Measurements from ENCODE around the gene PCDHGA1.

Gene PCDHGA1

DNA sequence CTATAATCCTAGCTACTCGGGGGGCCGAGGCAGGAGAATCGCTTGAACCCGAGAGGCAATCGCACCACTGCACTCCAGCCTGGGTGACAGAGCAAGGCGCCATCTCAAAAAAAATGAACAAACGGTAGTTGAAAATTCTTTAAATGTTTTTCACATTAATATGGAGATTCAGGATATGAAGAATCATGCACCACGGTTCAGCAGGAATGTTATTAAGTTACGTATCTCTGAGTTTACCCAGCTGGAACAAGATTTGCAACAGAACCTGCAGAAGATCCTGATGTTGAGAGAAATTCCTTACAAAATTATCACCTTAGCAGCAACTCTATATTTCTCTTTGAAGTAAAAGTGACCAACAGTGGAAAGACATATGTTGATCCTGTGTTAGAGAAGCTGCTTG is 110.0 kb downstream of the PCDHGA1 start:
- no peak for DNase-seq (ENCODE audit: extremely low read depth, low read depth)
- no peak overlapping the region for H3K4me3 ChIP-seq (replicated peaks; ENCODE audit: low read depth, low read length)
- TF ChIP-seq CTCF (IDR thresholded peaks at IDR 0.05; ENCODE audit: low read depth, low read length, missing control alignments) = no peak

- no peak for DNase-seq (ENCODE audit: extremely low read depth, low read depth)
- no peak overlapping the region for H3K4me3 ChIP-seq (replicated peaks; ENCODE audit: low read depth, low read length)
- no peak for TF ChIP-seq CTCF (IDR thresholded peaks at IDR 0.05; ENCODE audit: low read depth, low read length, missing control alignments)
Measured at GRCh38 chr5:141441571-141442170, 111.4 kb downstream of the PCDHGA1 start.

DNA sequence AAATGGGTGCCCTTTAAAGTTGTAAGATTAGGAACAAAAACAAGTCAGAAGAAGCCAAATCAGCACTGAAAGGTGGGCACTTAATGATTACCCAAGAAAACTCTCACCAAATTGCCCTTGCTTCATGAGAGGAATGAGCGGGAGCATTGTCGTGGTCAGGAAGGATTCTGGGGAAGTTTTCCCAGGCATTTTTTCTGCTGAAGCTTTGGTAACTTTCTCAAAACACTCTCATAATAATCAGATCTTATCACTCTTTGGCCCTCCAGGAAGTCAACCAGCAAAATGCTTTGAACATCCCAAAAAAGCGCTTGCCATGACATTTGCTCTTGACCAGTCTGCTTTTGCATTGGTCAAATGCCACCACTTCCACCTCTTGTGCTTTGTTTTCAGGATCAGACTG is 135.0 kb downstream of the PCDHGA1 start:
- DNase-seq (ENCODE audit: extremely low read depth, low read depth) = no peak
- TF ChIP-seq CTCF (IDR thresholded peaks at IDR 0.05; ENCODE audit: low read depth, low read length, missing control alignments) = no peak
- no peak overlapping the region for H3K4me3 ChIP-seq (replicated peaks; ENCODE audit: low read depth, low read length)

GRCh38 chr5:141475625-141476131 is 145.4 kb downstream of the PCDHGA1 start, which contains the start of gene PCDHGC3:
Gene PCDHGC3, plus strand, starts transcription at chr5:141475966. Its CDS starts 151 bp downstream, at chr5:141476117.
- TF ChIP-seq CTCF (IDR thresholded peaks at IDR 0.05; ENCODE audit: low read depth, low read length, missing control alignments) = peak; percentile 23
- peak; percentile 88 for DNase-seq (ENCODE audit: extremely low read depth, low read depth)
- H3K4me3 ChIP-seq (replicated peaks; ENCODE audit: low read depth, low read length) = peak within 1 kb of the TSS; percentile 58

DNA sequence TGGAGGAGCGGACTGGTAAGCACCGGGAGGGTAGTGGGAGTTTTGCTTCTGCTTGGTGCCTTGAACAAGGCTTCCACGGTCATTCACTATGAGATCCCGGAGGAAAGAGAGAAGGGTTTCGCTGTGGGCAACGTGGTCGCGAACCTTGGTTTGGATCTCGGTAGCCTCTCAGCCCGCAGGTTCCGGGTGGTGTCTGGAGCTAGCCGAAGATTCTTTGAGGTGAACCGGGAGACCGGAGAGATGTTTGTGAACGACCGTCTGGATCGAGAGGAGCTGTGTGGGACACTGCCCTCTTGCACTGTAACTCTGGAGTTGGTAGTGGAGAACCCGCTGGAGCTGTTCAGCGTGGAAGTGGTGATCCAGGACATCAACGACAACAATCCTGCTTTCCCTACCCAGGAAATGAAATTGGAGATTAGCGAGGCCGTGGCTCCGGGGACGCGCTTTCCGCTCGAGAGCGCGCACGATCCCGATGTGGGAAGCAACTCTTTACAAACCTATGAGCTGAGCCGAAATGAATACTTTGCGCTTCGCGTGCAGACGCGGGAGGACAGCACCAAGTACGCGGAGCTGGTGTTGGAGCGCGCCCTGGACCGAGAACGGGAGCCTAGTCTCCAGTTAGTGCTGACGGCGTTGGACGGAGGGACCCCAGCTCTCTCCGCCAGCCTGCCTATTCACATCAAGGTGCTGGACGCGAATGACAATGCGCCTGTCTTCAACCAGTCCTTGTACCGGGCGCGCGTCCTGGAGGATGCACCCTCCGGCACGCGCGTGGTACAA is 146.0 kb downstream of the PCDHGA1 start:
- peak overlapping the region; percentile 58 for H3K4me3 ChIP-seq (replicated peaks; ENCODE audit: low read depth, low read length)
- DNase-seq (ENCODE audit: extremely low read depth, low read depth) = peak; percentile 50
- no peak for TF ChIP-seq CTCF (IDR thresholded peaks at IDR 0.05; ENCODE audit: low read depth, low read length, missing control alignments)

DNA sequence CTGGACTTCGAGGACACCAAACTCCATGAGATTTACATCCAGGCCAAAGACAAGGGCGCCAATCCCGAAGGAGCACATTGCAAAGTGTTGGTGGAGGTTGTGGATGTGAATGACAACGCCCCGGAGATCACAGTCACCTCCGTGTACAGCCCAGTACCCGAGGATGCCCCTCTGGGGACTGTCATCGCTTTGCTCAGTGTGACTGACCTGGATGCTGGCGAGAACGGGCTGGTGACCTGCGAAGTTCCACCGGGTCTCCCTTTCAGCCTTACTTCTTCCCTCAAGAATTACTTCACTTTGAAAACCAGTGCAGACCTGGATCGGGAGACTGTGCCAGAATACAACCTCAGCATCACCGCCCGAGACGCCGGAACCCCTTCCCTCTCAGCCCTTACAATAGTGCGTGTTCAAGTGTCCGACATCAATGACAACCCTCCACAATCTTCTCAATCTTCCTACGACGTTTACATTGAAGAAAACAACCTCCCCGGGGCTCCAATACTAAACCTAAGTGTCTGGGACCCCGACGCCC is 146.8 kb downstream of the PCDHGA1 start:
- no peak for DNase-seq (ENCODE audit: extremely low read depth, low read depth)
- peak overlapping the region; percentile 58 for H3K4me3 ChIP-seq (replicated peaks; ENCODE audit: low read depth, low read length)
- TF ChIP-seq CTCF (IDR thresholded peaks at IDR 0.05; ENCODE audit: low read depth, low read length, missing control alignments) = no peak

Data from HFF-Myc (cell line).